ENCODE results near the gene CCDC146.

CCDC146 gene

DNA sequence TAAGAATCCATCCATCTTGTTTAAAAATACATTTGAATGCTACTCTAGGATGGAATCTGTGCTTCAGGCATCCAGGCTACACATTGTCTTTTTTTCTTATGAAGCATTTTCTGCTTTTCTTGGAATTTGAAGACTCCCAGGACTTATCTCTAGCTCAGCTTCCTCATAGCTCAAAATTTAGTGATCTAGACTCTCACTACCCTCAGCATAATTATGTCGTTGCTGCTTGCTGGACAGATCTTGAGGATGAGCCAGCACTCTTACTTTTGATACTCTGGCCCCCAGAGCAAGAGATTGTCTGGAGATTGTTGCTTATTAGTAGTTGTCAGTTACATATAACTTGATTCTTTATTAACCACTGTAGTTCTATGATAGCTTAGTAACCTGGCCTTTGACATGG lies 160.5 kb downstream of the CCDC146 start:
- no peak overlapping the region for H3K9ac ChIP-seq (ENCODE audit: low read depth in 1 of 2, low read length in 2 of 2)
- peaks cover 0 to 4% of the 10 kb centered on the region in 2 donors for H3K36me3 ChIP-seq (ENCODE audit: control insufficient read depth in 2 of 2, insufficient read depth in 2 of 2, low read length in 2 of 2)
- no peaks in the 10 kb centered on the region for H3K27me3 ChIP-seq (ENCODE audit: control insufficient read depth in 2 of 2, insufficient read depth in 2 of 2, low read length in 2 of 2)
- H3K9me3 ChIP-seq (ENCODE audit: control insufficient read depth in 2 of 2, low read length in 2 of 2), result no peaks in the 10 kb centered on the region
- no peak overlapping the region for H3K4me3 ChIP-seq (ENCODE audit: low read length in 2 of 2)
- H3K4me1 ChIP-seq (ENCODE audit: control insufficient read depth in 2 of 2, insufficient read depth in 2 of 2, low read length in 2 of 2), result no peaks in the 10 kb centered on the region
- H3K27ac ChIP-seq (ENCODE audit: low read depth in 2 of 2, low read length in 2 of 2), result no peak overlapping the region

DNA sequence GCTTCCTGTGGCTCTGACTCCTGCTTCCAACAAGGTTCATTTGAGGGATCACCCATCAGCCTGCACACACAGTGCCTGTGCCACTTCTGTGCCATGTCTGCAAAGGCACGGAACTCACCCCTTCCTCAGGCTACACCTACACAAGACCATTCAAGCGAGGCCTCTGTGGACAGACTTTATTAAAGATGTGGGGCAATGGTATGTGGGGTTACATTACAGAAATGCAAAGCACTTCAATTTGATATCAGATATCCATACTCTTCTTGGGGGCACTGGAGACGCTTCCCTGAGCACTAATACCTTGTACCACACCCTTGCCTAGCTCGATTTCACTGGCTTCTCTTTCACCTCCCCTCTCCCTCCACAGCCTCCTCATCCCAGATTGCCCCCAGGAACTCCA lies 161.6 kb downstream of the CCDC146 start:
- no peak overlapping the region for H3K4me3 ChIP-seq (ENCODE audit: low read length in 2 of 2)

GRCh38 chr7:77284616-77285015 lies 162.2 kb downstream of the CCDC146 start:
- H3K36me3 ChIP-seq (ENCODE audit: control insufficient read depth in 2 of 2, insufficient read depth in 2 of 2, low read length in 2 of 2), result peaks cover 0 to under 1% of the 10 kb centered on the region in 2 donors
- H3K9ac ChIP-seq (ENCODE audit: low read depth in 1 of 2, low read length in 2 of 2), result no peak overlapping the region
- H3K27me3 ChIP-seq (ENCODE audit: control insufficient read depth in 2 of 2, insufficient read depth in 2 of 2, low read length in 2 of 2), result no peaks in the 10 kb centered on the region
- H3K9me3 ChIP-seq (ENCODE audit: control insufficient read depth in 2 of 2, low read length in 2 of 2), result no peaks in the 10 kb centered on the region
- no peaks in the 10 kb centered on the region for H3K4me1 ChIP-seq (ENCODE audit: control insufficient read depth in 2 of 2, insufficient read depth in 2 of 2, low read length in 2 of 2)
- H3K4me3 ChIP-seq (ENCODE audit: low read length in 2 of 2), result no peak overlapping the region
- no peak overlapping the region for H3K27ac ChIP-seq (ENCODE audit: low read depth in 2 of 2, low read length in 2 of 2)

More for the DNA sequence above, 161.6 kb downstream of the CCDC146 start:
- peaks cover 0 to 4% of the 10 kb centered on the region in 2 donors for H3K36me3 ChIP-seq (ENCODE audit: control insufficient read depth in 2 of 2, insufficient read depth in 2 of 2, low read length in 2 of 2)
- no peaks in the 10 kb centered on the region for H3K9me3 ChIP-seq (ENCODE audit: control insufficient read depth in 2 of 2, low read length in 2 of 2)
- no peaks in the 10 kb centered on the region for H3K4me1 ChIP-seq (ENCODE audit: control insufficient read depth in 2 of 2, insufficient read depth in 2 of 2, low read length in 2 of 2)
- no peak overlapping the region for H3K27ac ChIP-seq (ENCODE audit: low read depth in 2 of 2, low read length in 2 of 2)
- H3K9ac ChIP-seq (ENCODE audit: low read depth in 1 of 2, low read length in 2 of 2), result no peak overlapping the region
- H3K27me3 ChIP-seq (ENCODE audit: control insufficient read depth in 2 of 2, insufficient read depth in 2 of 2, low read length in 2 of 2), result no peaks in the 10 kb centered on the region

- no peaks in the 10 kb centered on the region for H3K4me1 ChIP-seq (ENCODE audit: control insufficient read depth in 2 of 2, insufficient read depth in 2 of 2, low read length in 2 of 2)
- no peaks in the 10 kb centered on the region for H3K27me3 ChIP-seq (ENCODE audit: control insufficient read depth in 2 of 2, insufficient read depth in 2 of 2, low read length in 2 of 2)
- no peaks in the 10 kb centered on the region for H3K36me3 ChIP-seq (ENCODE audit: control insufficient read depth in 2 of 2, insufficient read depth in 2 of 2, low read length in 2 of 2)
- H3K27ac ChIP-seq (ENCODE audit: low read depth in 2 of 2, low read length in 2 of 2), result no peak overlapping the region
- no peak overlapping the region for H3K9ac ChIP-seq (ENCODE audit: low read depth in 1 of 2, low read length in 2 of 2)
- H3K9me3 ChIP-seq (ENCODE audit: control insufficient read depth in 2 of 2, low read length in 2 of 2), result no peaks in the 10 kb centered on the region
- H3K4me3 ChIP-seq (ENCODE audit: low read length in 2 of 2), result no peak overlapping the region
Measured at GRCh38 chr7:77288676-77289320, 166.4 kb downstream of the CCDC146 start.

GRCh38 chr7:77289387-77289786 lies 167.0 kb downstream of the CCDC146 start:
- Histone ChIP-seq H3K9me3 (ENCODE audit: control insufficient read depth in 2 of 2, low read length in 2 of 2) (no peaks in the 10 kb centered on the region), H3K4me3 (ENCODE audit: low read length in 2 of 2) (no peak overlapping the region), H3K9ac (ENCODE audit: low read depth in 1 of 2, low read length in 2 of 2) (no peak overlapping the region), H3K36me3 (ENCODE audit: control insufficient read depth in 2 of 2, insufficient read depth in 2 of 2, low read length in 2 of 2) (no peaks in the 10 kb centered on the region), H3K27ac (ENCODE audit: low read depth in 2 of 2, low read length in 2 of 2) (no peak overlapping the region), H3K4me1 (ENCODE audit: control insufficient read depth in 2 of 2, insufficient read depth in 2 of 2, low read length in 2 of 2) (no peaks in the 10 kb centered on the region), H3K27me3 (ENCODE audit: control insufficient read depth in 2 of 2, insufficient read depth in 2 of 2, low read length in 2 of 2) (no peaks in the 10 kb centered on the region)

- Histone ChIP-seq H3K9ac (ENCODE audit: low read depth in 1 of 2, low read length in 2 of 2) (no peak overlapping the region), H3K4me1 (ENCODE audit: control insufficient read depth in 2 of 2, insufficient read depth in 2 of 2, low read length in 2 of 2) (no peaks in the 10 kb centered on the region), H3K27ac (ENCODE audit: low read depth in 2 of 2, low read length in 2 of 2) (no peak overlapping the region), H3K27me3 (ENCODE audit: control insufficient read depth in 2 of 2, insufficient read depth in 2 of 2, low read length in 2 of 2) (no peaks in the 10 kb centered on the region), H3K9me3 (ENCODE audit: control insufficient read depth in 2 of 2, low read length in 2 of 2) (no peaks in the 10 kb centered on the region), H3K4me3 (ENCODE audit: low read length in 2 of 2) (no peak overlapping the region), H3K36me3 (ENCODE audit: control insufficient read depth in 2 of 2, insufficient read depth in 2 of 2, low read length in 2 of 2) (no peaks in the 10 kb centered on the region)
Measured at GRCh38 chr7:77290425-77290824, 168.0 kb downstream of the CCDC146 start.

DNA sequence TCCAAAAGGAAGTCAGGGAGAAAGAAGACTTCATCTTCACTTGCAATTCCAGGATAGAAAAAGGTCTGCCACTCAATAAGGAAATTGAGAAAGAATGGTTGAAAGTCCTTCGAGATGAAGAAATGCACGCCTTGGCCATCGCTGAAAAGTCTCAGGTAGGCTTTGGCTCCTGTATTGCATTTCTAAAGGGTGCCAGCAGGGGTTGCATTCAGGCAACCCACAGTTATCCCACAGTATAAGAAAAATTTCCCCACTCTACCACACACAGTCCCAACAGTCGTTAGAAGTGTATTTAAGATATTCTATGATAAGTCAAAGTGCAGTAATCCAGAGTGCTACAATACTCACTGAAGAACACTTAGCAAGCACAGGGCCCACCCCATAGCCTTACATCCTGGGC lies 170.6 kb downstream of the CCDC146 start:
- no peak overlapping the region for H3K27ac ChIP-seq (ENCODE audit: low read depth in 2 of 2, low read length in 2 of 2)
- H3K36me3 ChIP-seq (ENCODE audit: control insufficient read depth in 2 of 2, insufficient read depth in 2 of 2, low read length in 2 of 2), result no peaks in the 10 kb centered on the region
- H3K9me3 ChIP-seq (ENCODE audit: control insufficient read depth in 2 of 2, low read length in 2 of 2), result no peaks in the 10 kb centered on the region
- no peaks in the 10 kb centered on the region for H3K4me1 ChIP-seq (ENCODE audit: control insufficient read depth in 2 of 2, insufficient read depth in 2 of 2, low read length in 2 of 2)
- H3K9ac ChIP-seq (ENCODE audit: low read depth in 1 of 2, low read length in 2 of 2), result no peak overlapping the region
- no peaks in the 10 kb centered on the region for H3K27me3 ChIP-seq (ENCODE audit: control insufficient read depth in 2 of 2, insufficient read depth in 2 of 2, low read length in 2 of 2)
- no peak overlapping the region for H3K4me3 ChIP-seq (ENCODE audit: low read length in 2 of 2)

- Histone ChIP-seq H3K27ac (ENCODE audit: low read depth in 2 of 2, low read length in 2 of 2) (no peak overlapping the region), H3K9me3 (ENCODE audit: control insufficient read depth in 2 of 2, low read length in 2 of 2) (no peaks in the 10 kb centered on the region), H3K4me1 (ENCODE audit: control insufficient read depth in 2 of 2, insufficient read depth in 2 of 2, low read length in 2 of 2) (no peaks in the 10 kb centered on the region), H3K36me3 (ENCODE audit: control insufficient read depth in 2 of 2, insufficient read depth in 2 of 2, low read length in 2 of 2) (no peaks in the 10 kb centered on the region), H3K4me3 (ENCODE audit: low read length in 2 of 2) (no peak overlapping the region), H3K9ac (ENCODE audit: low read depth in 1 of 2, low read length in 2 of 2) (no peak overlapping the region), H3K27me3 (ENCODE audit: control insufficient read depth in 2 of 2, insufficient read depth in 2 of 2, low read length in 2 of 2) (no peaks in the 10 kb centered on the region)
Measured at GRCh38 chr7:77295549-77295948, 173.1 kb downstream of the CCDC146 start.

GRCh38 chr7:77306231-77307067 lies 184.0 kb downstream of the CCDC146 start:
- Histone ChIP-seq H3K27me3 (ENCODE audit: control insufficient read depth in 2 of 2, insufficient read depth in 2 of 2, low read length in 2 of 2) (no peaks in the 10 kb centered on the region), H3K4me3 (ENCODE audit: low read length in 2 of 2) (no peak overlapping the region), H3K9ac (ENCODE audit: low read depth in 1 of 2, low read length in 2 of 2) (no peak overlapping the region), H3K4me1 (ENCODE audit: control insufficient read depth in 2 of 2, insufficient read depth in 2 of 2, low read length in 2 of 2) (no peaks in the 10 kb centered on the region), H3K9me3 (ENCODE audit: control insufficient read depth in 2 of 2, low read length in 2 of 2) (no peaks in the 10 kb centered on the region), H3K27ac (ENCODE audit: low read depth in 2 of 2, low read length in 2 of 2) (no peak overlapping the region), H3K36me3 (ENCODE audit: control insufficient read depth in 2 of 2, insufficient read depth in 2 of 2, low read length in 2 of 2) (peaks cover under 1 to 4% of the 10 kb centered on the region in 2 donors)

DNA sequence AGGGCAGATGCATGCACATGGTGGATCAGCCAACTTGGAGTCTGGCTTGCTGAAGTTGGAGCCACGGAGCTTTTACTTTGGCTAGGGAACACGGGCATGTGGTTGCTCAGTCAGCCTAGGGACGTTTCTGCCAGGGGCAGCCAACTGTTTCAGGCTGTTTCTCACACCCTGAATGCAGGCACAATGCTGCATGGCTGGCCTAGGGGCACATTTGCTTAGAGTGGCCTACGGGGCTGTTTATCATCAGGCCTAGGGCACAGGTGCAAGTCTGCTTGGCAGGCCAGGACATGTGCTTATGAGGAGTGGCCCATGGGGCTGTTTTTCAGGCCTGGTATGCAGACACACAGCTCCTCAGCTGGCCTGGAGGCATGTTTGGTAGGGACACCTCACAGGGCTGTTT lies 186.4 kb downstream of the CCDC146 start:
- no peaks in the 10 kb centered on the region for H3K4me1 ChIP-seq (ENCODE audit: control insufficient read depth in 2 of 2, insufficient read depth in 2 of 2, low read length in 2 of 2)
- H3K4me3 ChIP-seq (ENCODE audit: low read length in 2 of 2), result no peak overlapping the region
- no peak overlapping the region for H3K27ac ChIP-seq (ENCODE audit: low read depth in 2 of 2, low read length in 2 of 2)
- H3K27me3 ChIP-seq (ENCODE audit: control insufficient read depth in 2 of 2, insufficient read depth in 2 of 2, low read length in 2 of 2), result no peaks in the 10 kb centered on the region
- peaks cover 10 to 22% of the 10 kb centered on the region in 2 donors for H3K36me3 ChIP-seq (ENCODE audit: control insufficient read depth in 2 of 2, insufficient read depth in 2 of 2, low read length in 2 of 2)
- no peak overlapping the region for H3K9ac ChIP-seq (ENCODE audit: low read depth in 1 of 2, low read length in 2 of 2)
- no peaks in the 10 kb centered on the region for H3K9me3 ChIP-seq (ENCODE audit: control insufficient read depth in 2 of 2, low read length in 2 of 2)
